ENCODE data around the gene ATL1.

ATL1 gene

DNA sequence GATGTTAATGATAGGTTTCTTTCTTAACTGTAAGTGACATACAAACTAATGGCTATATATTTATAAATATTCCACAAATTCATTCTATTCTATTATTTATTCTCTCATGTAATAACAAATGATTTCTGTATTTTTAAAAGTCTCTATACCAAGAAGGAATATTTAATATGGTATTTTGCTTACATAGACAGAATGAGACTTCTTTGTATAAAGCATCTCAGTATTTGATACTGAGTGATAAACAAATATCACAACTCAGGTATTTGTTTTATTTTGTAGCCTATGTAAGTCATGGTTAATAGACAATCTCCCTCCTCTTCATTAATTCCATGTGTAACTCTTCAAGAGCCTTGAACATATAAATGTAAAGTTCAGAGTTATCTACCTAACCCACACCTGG is 18.0 kb downstream of the ATL1 start:
- DNase-seq = no peak
- Histone ChIP-seq H3K9me3 (no peaks in the 10 kb centered on the region), H3K4me1 (no peaks in the 10 kb centered on the region; the same call in 1 of the 2 replicates), H3K36me3 (no peaks in the 10 kb centered on the region), H3K27me3 (no peaks in the 10 kb centered on the region), H3K4me3 (ENCODE audit: low read depth, low read length) (no peak overlapping the region)
- TF ChIP-seq, protein P1, sequence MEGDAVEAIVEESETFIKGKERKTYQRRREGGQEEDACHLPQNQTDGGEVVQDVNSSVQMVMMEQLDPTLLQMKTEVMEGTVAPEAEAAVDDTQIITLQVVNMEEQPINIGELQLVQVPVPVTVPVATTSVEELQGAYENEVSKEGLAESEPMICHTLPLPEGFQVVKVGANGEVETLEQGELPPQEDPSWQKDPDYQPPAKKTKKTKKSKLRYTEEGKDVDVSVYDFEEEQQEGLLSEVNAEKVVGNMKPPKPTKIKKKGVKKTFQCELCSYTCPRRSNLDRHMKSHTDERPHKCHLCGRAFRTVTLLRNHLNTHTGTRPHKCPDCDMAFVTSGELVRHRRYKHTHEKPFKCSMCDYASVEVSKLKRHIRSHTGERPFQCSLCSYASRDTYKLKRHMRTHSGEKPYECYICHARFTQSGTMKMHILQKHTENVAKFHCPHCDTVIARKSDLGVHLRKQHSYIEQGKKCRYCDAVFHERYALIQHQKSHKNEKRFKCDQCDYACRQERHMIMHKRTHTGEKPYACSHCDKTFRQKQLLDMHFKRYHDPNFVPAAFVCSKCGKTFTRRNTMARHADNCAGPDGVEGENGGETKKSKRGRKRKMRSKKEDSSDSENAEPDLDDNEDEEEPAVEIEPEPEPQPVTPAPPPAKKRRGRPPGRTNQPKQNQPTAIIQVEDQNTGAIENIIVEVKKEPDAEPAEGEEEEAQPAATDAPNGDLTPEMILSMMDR (IDR thresholded peaks at IDR 0.05; ENCODE audit: low read depth, low read length) = no peak

DNA sequence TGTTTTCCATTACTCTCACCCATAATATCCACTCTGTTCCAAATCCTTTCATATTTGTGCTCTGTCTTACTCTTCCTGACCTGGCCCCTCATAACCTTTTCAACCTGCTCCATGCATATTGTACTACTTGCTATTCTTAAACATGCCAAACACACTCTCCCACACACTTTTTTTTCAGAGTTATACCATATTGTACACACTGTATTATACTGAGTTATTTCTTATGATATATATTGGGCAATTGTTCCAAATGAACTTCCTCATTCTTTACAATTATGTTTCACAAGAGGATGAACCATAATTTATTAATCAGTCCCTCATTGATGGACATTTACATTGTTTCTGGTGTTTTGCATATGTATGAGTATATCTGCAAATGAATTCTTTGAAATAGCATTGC is 18.5 kb downstream of the ATL1 start:
- Histone ChIP-seq H3K4me3 (ENCODE audit: low read depth, low read length) (no peak overlapping the region), H3K27me3 (no peaks in the 10 kb centered on the region), H3K9me3 (no peaks in the 10 kb centered on the region), H3K4me1 (no peaks in the 10 kb centered on the region; the same call in 1 of the 2 replicates), H3K36me3 (no peaks in the 10 kb centered on the region)
- TF ChIP-seq, protein P1 (IDR thresholded peaks at IDR 0.05; ENCODE audit: low read depth, low read length) = no peak
- no peak for DNase-seq

DNA sequence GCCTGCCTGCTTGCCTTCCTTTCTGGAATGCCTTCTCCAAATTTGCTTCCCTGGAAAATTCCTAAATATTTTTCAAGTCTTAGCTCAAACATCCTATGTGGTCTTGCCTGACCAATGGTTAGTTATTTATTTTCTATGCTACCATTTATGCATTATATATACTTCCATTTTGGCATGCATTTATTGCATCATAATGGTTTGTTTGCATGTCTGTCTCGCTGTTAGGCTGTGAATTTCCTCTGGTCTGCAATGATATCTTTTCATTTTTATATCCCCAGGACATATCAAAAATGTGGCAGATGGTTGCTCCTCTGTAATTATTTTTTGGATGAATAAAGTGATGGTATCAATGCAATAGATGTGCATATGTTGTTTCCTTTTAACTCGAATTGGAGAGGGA is 30.5 kb downstream of the ATL1 start:
- no peak for DNase-seq

DNA sequence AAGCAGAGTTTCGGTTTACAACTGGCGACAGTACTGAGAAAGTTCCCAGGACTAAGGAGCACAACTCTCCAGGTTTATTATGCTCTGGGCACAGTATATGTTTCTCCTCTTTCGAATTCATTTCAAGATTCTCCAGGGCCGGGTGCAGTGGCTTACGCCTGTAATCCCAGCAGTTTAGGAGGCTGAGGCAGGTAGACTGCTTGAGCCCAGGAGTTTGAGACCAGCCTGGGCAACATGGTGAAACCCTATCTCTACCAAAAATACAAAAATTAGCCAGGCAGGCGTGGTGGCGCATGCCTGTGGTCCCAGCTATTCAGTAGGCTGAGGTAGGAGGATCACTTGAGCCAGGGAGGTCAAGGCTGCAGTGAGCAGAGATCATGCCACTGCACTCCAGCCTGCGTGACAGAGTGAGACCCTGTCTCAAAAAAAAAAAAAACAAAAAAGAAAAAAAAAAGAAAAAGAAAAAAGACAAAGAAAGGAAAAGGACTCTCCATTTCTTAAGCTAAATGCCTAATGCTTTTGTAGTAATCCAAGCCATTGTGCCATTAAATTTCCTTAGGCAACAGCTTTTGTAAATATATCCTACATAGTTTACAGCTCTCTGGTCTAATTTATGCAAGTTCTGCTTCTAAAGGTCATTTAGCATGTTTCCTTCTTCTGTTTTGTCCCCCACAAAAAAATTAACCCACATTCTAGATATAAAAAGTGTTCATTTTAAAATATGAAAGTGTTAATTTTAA is 34.8 kb downstream of the ATL1 start:
- Histone ChIP-seq H3K27me3 (no peaks in the 10 kb centered on the region), H3K9me3 (no peaks in the 10 kb centered on the region), H3K36me3 (no peaks in the 10 kb centered on the region), H3K4me3 (ENCODE audit: low read depth, low read length) (no peak overlapping the region), H3K4me1 (no peaks in the 10 kb centered on the region)
- TF ChIP-seq, protein P1 (IDR thresholded peaks at IDR 0.05; ENCODE audit: low read depth, low read length) = no peak
- no peak for DNase-seq

More for the DNA sequence above, 30.5 kb downstream of the ATL1 start:
- no peaks in the 10 kb centered on the region for H3K36me3 ChIP-seq
- no peaks in the 10 kb centered on the region for H3K9me3 ChIP-seq
- TF ChIP-seq, protein P1 (IDR thresholded peaks at IDR 0.05; ENCODE audit: low read depth, low read length) = no peak
- no peaks in the 10 kb centered on the region for H3K27me3 ChIP-seq
- H3K4me1 ChIP-seq = no peaks in the 10 kb centered on the region
- H3K4me3 ChIP-seq (ENCODE audit: low read depth, low read length) = no peak overlapping the region

DNA sequence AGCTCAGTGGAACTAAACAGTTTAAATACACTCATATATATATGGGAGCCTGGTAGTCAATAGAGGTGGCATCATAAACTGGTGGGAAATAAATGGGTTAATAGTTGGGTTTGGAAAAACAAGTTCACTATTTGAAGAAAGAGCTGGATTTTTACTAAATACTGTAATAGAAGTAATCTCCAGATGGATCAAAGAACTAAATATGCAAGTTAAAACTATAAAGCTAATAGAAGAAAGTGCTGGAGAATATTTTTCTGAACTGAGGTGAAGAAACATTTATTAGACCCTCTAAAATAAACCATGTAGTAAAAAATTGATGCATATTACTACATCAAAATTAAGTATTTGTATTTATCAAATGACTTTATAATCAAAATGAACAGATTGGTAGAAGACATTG is 38.8 kb downstream of the ATL1 start:
- no peaks in the 10 kb centered on the region for H3K27me3 ChIP-seq
- no peaks in the 10 kb centered on the region for H3K4me1 ChIP-seq
- H3K36me3 ChIP-seq = no peaks in the 10 kb centered on the region
- H3K9me3 ChIP-seq = no peaks in the 10 kb centered on the region
- TF ChIP-seq, protein P1 (IDR thresholded peaks at IDR 0.05; ENCODE audit: low read depth, low read length) = no peak
- no peak overlapping the region for H3K4me3 ChIP-seq (ENCODE audit: low read depth, low read length)
- DNase-seq = no peak

DNA sequence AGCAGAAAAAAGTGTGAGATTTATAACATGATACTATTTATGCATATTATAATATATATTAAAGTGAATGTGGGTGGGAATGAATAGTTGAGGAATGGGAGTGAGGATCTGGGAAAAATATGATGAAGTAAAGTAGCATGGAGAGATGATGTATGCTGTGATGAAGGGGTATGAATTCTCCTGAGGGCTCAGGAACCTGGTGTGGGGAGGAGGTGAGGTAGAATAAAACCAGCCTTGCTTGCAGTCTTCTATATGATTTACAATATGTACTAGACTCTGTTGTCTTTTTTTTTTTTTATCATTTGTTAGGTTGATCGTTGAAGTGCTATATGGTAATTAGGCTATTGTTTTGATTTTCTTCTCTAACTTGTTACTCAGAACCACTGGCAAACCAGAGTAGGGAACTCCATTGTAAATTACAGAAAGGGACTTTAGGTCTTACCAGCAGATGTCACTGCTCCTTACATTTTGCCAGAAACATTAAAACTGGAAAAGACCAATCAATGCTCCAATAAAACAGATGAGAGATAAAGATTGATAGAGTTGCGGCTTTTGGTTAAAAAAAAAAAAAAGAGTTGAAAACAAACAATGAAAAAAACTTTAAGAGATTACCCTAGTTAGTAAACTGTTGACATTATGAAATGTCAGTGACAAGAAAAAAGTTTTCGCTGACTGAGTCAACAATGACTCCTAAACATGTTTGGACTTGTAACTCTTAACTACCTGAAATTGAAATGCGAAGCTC is 39.9 kb downstream of the ATL1 start:
- DNase-seq = no peak
- Histone ChIP-seq H3K36me3 (no peaks in the 10 kb centered on the region), H3K4me3 (ENCODE audit: low read depth, low read length) (no peak overlapping the region), H3K9me3 (no peaks in the 10 kb centered on the region), H3K27me3 (no peaks in the 10 kb centered on the region), H3K4me1 (no peaks in the 10 kb centered on the region)
- TF ChIP-seq, protein P1 (IDR thresholded peaks at IDR 0.05; ENCODE audit: low read depth, low read length) = peak; percentile 68
